ENCODE results near the gene KIF26B. TPM values are rescaled to one million over a fixed set of nuclear protein-coding genes. Genes with fewer than 3 reads are reported as not detected.

Gene KIF26B
- total and polyA plus RNA-seq, 8 donors = 0.27 to 4.5 (median 0.63) TPM

DNA sequence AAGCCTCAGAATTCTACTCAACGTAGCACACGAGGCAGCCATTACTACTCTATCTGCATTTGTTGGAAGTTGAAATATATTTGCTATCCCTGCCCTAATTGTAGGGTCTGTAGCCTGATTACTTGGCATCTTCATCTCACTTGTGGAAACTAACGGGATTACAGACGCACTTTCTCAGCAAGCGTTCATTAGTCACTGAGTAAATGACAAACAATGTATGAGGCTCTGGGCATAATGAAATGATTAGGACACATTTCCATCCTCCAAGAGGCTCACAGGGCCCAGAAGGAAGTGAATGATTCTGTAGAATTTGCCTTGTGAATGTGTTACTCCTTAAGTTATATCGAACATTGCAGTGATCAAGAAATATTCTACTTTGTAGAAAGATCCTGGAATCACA, 78.1 kb downstream of the KIF26B start:
- intact Hi-C loops (cut with DNase I) = no loop called here
- no peaks in the 10 kb centered on the region for H3K4me1 ChIP-seq
- FAIRE-seq (no peak), ATAC-seq (no peak), DNase-seq (no peak)
- no peaks in the 10 kb centered on the region for H3K27me3 ChIP-seq
- no peak overlapping the region for H3K27ac ChIP-seq
- no peaks in the 10 kb centered on the region for H3K36me3 ChIP-seq
- no peak overlapping the region for H3K4me3 ChIP-seq
- TF ChIP-seq, protein P1, sequence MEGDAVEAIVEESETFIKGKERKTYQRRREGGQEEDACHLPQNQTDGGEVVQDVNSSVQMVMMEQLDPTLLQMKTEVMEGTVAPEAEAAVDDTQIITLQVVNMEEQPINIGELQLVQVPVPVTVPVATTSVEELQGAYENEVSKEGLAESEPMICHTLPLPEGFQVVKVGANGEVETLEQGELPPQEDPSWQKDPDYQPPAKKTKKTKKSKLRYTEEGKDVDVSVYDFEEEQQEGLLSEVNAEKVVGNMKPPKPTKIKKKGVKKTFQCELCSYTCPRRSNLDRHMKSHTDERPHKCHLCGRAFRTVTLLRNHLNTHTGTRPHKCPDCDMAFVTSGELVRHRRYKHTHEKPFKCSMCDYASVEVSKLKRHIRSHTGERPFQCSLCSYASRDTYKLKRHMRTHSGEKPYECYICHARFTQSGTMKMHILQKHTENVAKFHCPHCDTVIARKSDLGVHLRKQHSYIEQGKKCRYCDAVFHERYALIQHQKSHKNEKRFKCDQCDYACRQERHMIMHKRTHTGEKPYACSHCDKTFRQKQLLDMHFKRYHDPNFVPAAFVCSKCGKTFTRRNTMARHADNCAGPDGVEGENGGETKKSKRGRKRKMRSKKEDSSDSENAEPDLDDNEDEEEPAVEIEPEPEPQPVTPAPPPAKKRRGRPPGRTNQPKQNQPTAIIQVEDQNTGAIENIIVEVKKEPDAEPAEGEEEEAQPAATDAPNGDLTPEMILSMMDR (IDR thresholded peaks at IDR 0.05) = no peak
- WGBS, 2 donors = 83 to 88% methylated on average over 6 of the region's 6 CpGs
- H3K9me3 ChIP-seq = no peaks in the 10 kb centered on the region

DNA sequence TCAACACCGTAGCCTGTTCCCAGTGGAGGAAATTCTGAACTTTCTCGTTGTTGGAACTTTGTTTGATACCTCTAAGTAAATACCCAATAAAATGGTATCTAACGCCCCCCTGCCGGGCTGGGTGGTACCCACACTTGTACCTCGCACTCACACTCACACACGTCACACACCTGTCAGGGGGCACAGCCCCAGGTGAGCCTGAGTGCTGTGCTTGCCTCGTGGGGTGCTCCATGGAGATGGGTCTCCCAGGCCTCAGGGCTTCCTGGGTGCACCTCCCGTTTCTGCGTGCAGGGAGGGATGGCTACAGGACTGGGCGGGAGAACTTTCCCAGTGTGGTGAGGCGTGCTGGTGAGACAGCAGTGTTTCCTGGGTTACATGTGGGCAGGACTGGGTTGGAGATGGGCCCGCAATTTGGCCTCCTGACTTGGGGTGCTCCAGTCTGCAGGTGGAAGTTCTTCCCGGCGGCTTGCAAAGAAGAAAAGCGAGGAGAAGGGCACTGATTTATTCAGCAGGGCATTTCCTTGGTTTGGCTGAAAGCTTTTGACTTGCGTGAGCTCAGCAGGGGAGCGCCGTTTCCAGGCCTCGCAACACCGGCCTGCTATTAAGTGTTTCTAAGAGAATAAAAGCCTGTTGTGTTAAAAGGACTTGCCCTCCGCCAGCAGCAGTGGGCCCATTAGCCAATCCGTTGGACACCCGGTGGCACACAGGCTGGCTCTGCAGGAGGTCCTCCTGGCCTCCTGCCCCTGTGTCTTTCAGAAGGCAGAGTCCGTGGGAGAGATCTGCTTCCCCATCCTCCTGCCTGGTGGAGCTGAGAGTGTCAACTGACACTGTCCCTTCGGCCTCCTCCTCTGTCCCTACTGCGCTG, 79.7 kb downstream of the KIF26B start:
- FAIRE-seq (no peak), DNase-seq (peak in 5 of 6 donors; percentile 36 to 84 (median 66)), ATAC-seq (peak; percentile 88 to 95 (median 90))
- H3K4me1 ChIP-seq = no peaks in the 10 kb centered on the region
- peak overlapping the region; percentile 58 to 78 (median 76) for H3K27ac ChIP-seq
- no peaks in the 10 kb centered on the region for H3K36me3 ChIP-seq
- intact Hi-C loops (cut with DNase I) = no loop called here
- no peaks in the 10 kb centered on the region for H3K27me3 ChIP-seq
- WGBS, 2 donors = 49% methylated on average over 26 of the region's 26 CpGs
- TF ChIP-seq, protein P1 (IDR thresholded peaks at IDR 0.05) = no peak
- no peaks in the 10 kb centered on the region for H3K9me3 ChIP-seq
- peak overlapping the region in 1 of 4 donors; percentile 6 for H3K4me3 ChIP-seq

DNA sequence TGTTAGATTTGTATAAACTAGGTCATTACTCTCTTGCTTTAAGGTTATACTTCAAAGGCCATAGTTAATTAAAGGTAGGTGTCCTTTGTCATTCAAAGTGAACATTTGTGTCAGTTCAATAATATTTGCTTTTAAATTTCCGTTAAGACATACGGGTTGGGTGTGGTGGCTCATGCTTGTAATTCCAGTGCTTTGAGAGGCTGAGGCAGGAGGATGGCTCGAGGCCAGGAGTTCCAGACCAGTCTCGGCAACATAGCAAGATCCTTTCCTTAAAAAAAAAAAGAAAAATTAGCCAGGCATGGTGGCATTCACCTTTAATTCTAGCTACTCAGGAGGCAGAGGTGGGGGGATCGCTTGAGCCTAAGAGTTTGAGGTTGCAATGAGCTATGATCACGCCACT, 80.4 kb downstream of the KIF26B start:
- Histone ChIP-seq H3K4me3 (no peak overlapping the region), H3K4me1 (no peaks in the 10 kb centered on the region), H3K9me3 (no peaks in the 10 kb centered on the region), H3K27me3 (no peaks in the 10 kb centered on the region), H3K36me3 (no peaks in the 10 kb centered on the region), H3K27ac (peak overlapping the region; percentile 58 to 78 (median 76))
- ATAC-seq = peak in 2 of 4 donors; percentile 21 to 42
- peak in 2 of 6 donors; percentile 19 to 37 for DNase-seq
- 44 to 52% methylated on average over 6 of the region's 6 CpGs for whole genome bisulfite sequencing, 2 donors
- TF ChIP-seq, protein P1 (IDR thresholded peaks at IDR 0.05) = no peak
- intact Hi-C loops (cut with DNase I) = no loop called here
- no peak for FAIRE-seq

DNA sequence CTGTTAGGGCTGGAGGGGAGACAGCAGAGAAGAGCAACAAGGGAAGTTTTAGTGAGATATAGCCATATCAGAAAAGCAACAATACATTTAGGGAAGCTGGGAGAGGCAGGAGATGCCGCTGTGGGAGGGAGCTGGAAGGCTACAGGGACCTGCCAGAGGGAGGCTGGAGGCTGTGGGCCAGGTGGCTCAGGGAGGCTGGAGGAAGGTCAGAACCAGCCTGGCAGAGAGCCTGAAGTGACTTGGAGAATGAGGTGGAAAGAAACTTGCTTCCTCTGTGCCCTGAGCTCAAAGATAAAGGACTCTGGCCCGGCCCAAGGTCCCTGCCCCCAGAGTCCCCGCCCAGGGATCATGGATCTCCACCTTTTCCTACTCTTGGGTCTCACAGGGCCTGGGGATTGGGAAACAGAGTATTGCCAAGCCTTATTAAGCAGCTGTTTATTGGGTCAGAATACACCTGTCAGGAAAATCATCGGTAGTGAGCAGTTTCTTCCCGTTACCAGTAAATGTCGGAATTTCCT, 85.9 kb downstream of the KIF26B start:
- no peak overlapping the region for H3K4me3 ChIP-seq
- H3K4me1 ChIP-seq = no peaks in the 10 kb centered on the region
- H3K36me3 ChIP-seq = no peaks in the 10 kb centered on the region
- 81 to 85% methylated on average over 6 of the region's 6 CpGs for whole genome bisulfite sequencing, 2 donors
- DNase-seq = no peak
- no peaks in the 10 kb centered on the region for H3K27me3 ChIP-seq
- no peak for FAIRE-seq
- intact Hi-C loops (cut with DNase I) = no loop called here
- TF ChIP-seq, protein P1 (IDR thresholded peaks at IDR 0.05) = no peak
- no peak overlapping the region for H3K27ac ChIP-seq
- ATAC-seq = no peak
- H3K9me3 ChIP-seq = no peaks in the 10 kb centered on the region

All from pancreas (tissue), 10 donors.